Liver (tissue), 9 donors: ENCODE measurements around the gene ACP5. TPM values are rescaled to one million over a fixed set of nuclear protein-coding genes. Genes with fewer than 3 reads are reported as not detected.
"Not testable (repeated sequence)": the region's sequence is repeated elsewhere in the genome, so short reads cannot be mapped to it uniquely, and the experiment has no call there.

Experiments
- DNase-seq: peaks from one replicate; pipeline ENCODE4 v3.0.0-alpha.2; 2017; ENCODE audit warnings: low spot score
- H3K27ac ChIP-seq, 2 donors: one replicate each; pipeline ENCODE4 v1.7.0; 2013; ENCODE audit warnings: inconsistent platforms in 2 of 2, low read length in 2 of 2, control low read depth in 1 of 2, low read depth in 1 of 2, mild to moderate bottlenecking in 1 of 2
- H3K27me3 ChIP-seq, 4 donors: one replicate each; pipeline versions ENCODE4 v1.6.1 to v1.7.0; 2013; ENCODE audit warnings: low read length in 3 of 4, inconsistent platforms in 1 of 4, mild to moderate bottlenecking in 1 of 4, moderate library complexity in 1 of 4; ENCODE audit not compliant: control insufficient read depth in 4 of 4, insufficient read depth in 4 of 4
- H3K36me3 ChIP-seq, 4 donors: one replicate each; pipeline versions ENCODE4 v1.6.1 to v1.7.0; 2013; ENCODE audit warnings: low read length in 3 of 4, mild to moderate bottlenecking in 3 of 4, low read depth in 1 of 4, moderate library complexity in 1 of 4; ENCODE audit not compliant: control insufficient read depth in 4 of 4, insufficient read depth in 3 of 4
- H3K4me1 ChIP-seq, 4 donors: one replicate each; pipeline versions ENCODE4 v1.6.1 to v1.7.0; 2013; ENCODE audit warnings: low read length in 3 of 4, mild to moderate bottlenecking in 3 of 4, moderate library complexity in 1 of 4; ENCODE audit not compliant: control insufficient read depth in 4 of 4, insufficient read depth in 4 of 4
- H3K4me3 ChIP-seq, 3 donors: one replicate each; pipeline versions ENCODE4 v1.6.1 to v1.7.0; 2013; ENCODE audit warnings: low read length in 3 of 3, control low read depth in 1 of 3, low read depth in 1 of 3, mild to moderate bottlenecking in 1 of 3
- H3K9ac ChIP-seq, 2 donors: one replicate each; pipeline ENCODE4 v1.7.0; 2013; ENCODE audit warnings: low read length in 2 of 2, mild to moderate bottlenecking in 2 of 2, moderate library complexity in 2 of 2, control low read depth in 1 of 2, low read depth in 1 of 2
- H3K9me3 ChIP-seq, 4 donors: one replicate each; pipeline versions ENCODE4 v1.6.1 to v1.7.0; 2013; ENCODE audit warnings: low read length in 3 of 4; ENCODE audit not compliant: control insufficient read depth in 4 of 4
- ATF3 ChIP-seq: IDR thresholded peaks from 2 replicates; pipeline ENCODE4 v1.6.1; 2016; ENCODE audit warnings: antibody characterized with exemption
- EGR1 ChIP-seq, 2 donors: IDR thresholded peaks; 2 replicates each; pipeline ENCODE4 v1.6.1; 2016 to 2018; ENCODE audit warnings: antibody characterized with exemption in 2 of 2, low read depth in 2 of 2
- FOXA1 ChIP-seq: IDR thresholded peaks from 2 replicates; pipeline ENCODE4 v1.6.1; 2016; ENCODE audit warnings: antibody characterized with exemption
- FOXA2 ChIP-seq: IDR thresholded peaks from 2 replicates; pipeline ENCODE4 v1.6.1; 2016; ENCODE audit warnings: antibody characterized with exemption
- GABPA ChIP-seq, 2 donors: IDR thresholded peaks in 1 of 2; conservative IDR thresholded peaks in 1 of 2; 2 replicates each; pipeline ENCODE4 v1.6.1; 2016; ENCODE audit warnings: antibody characterized with exemption in 2 of 2, mild to moderate bottlenecking in 1 of 2, moderate library complexity in 1 of 2
- HNF4A ChIP-seq, 2 donors: conservative IDR thresholded peaks; 2 replicates each; pipeline ENCODE4 v1.6.1; 2016; ENCODE audit warnings: antibody characterized with exemption in 2 of 2, mild to moderate bottlenecking in 2 of 2
- HNF4G ChIP-seq: IDR thresholded peaks from 2 replicates; pipeline ENCODE4 v1.6.1; 2016; ENCODE audit warnings: antibody characterized with exemption
- JUND ChIP-seq, 2 donors: IDR thresholded peaks; 2 replicates each; pipeline ENCODE4 v1.6.1; 2016; ENCODE audit warnings: antibody characterized with exemption in 2 of 2
- MAX ChIP-seq: IDR thresholded peaks from 2 replicates; pipeline ENCODE4 v1.6.1; 2016; ENCODE audit warnings: antibody characterized with exemption
- NR2F2 ChIP-seq: IDR thresholded peaks from 2 replicates; pipeline ENCODE4 v1.6.1; 2016; ENCODE audit warnings: antibody characterized with exemption
- RAD21 ChIP-seq, 2 donors: IDR thresholded peaks; 2 replicates each; pipeline ENCODE4 v1.6.1; 2016; ENCODE audit warnings: antibody characterized with exemption in 2 of 2, mild to moderate bottlenecking in 2 of 2
- REST ChIP-seq: IDR thresholded peaks from 2 replicates; pipeline ENCODE4 v1.6.1; 2016; ENCODE audit warnings: antibody characterized with exemption, mild to moderate bottlenecking
- RXRA ChIP-seq, 2 donors: IDR thresholded peaks; 2 replicates each; pipeline ENCODE4 v1.6.1; 2017 to 2018; ENCODE audit warnings: antibody characterized with exemption in 2 of 2, mild to moderate bottlenecking in 1 of 2
- SP1 ChIP-seq: IDR thresholded peaks from 2 replicates; pipeline ENCODE4 v1.6.1; 2018; ENCODE audit warnings: antibody characterized with exemption, mild to moderate bottlenecking
- TAF1 ChIP-seq: conservative IDR thresholded peaks from 2 replicates; pipeline ENCODE4 v1.6.1; 2016; ENCODE audit warnings: antibody characterized with exemption, mild to moderate bottlenecking
- YY1 ChIP-seq: IDR thresholded peaks from 2 replicates; pipeline ENCODE4 v1.6.1; 2016; ENCODE audit warnings: antibody characterized with exemption, mild to moderate bottlenecking
- ZBTB33 ChIP-seq: IDR thresholded peaks from 2 replicates; pipeline ENCODE4 v1.6.1; 2016; ENCODE audit warnings: antibody characterized with exemption
- WGBS: extraction: QIAGEN DNeasy Blood & Tissue Kit; methylation state at CpG from one replicate; pipeline ENCODE4 v1.1.7; 2013; 5-methylcytosine and 5-hydroxymethylcytosine counted together
- polyA plus RNA-seq, 2 donors: library from polyadenylated mRNA; stranded (reverse) in 1 of 2; unstranded in 1 of 2; fragments of 200-250 nt in 1 of 2; fragments of >200 nt in 1 of 2; fragmentation: Nextera tagmentation in 1 of 2; extraction: Ambion mirVana in 1 of 2; gene quantifications; one replicate each; pipeline versions ENCODE4 v1.2.1 to v1.2.3, GENCODE V29; 2013 to 2015
- total RNA-seq, 2 donors: library from RNA; depleted of rRNA; stranded (reverse); fragments of >200 nt; gene quantifications; one replicate each; pipeline ENCODE4 v1.2.3, GENCODE V29; 2014
- donor health status: healthy.
- donor health status: healthy.
- donor health status: healthy.
- donor health status: healthy.
- donor health status: healthy.

The ACP5 gene
- total and polyA plus RNA-seq, 4 donors = 18.6 to 30.5 (median 23.8) TPM

- H3K27me3 ChIP-seq = no peaks in the 10 kb centered on the region
- DNase-seq = no peak
- H3K27ac ChIP-seq = peak overlapping the region; percentile 83
- TF ChIP-seq REST (peak; percentile 8), EGR1 (IDR thresholded peaks at IDR 0.05; ENCODE audit: low read depth in 2 of 2) (no peak), NR2F2 (no peak), SP1 (peak; percentile 78), GABPA (IDR thresholded peaks at IDR 0.05 in 1 of 2, conservative IDR thresholded peaks at IDR 0.05 in 1 of 2) (no peak), ATF3 (peak; percentile 61), TAF1 (no peak), YY1 (no peak), FOXA2 (no peak), FOXA1 (no peak), RAD21 (IDR thresholded peaks at IDR 0.05) (no peak), ZBTB33 (no peak), HNF4G (no peak), RXRA (IDR thresholded peaks at IDR 0.05) (no peak), HNF4A (conservative IDR thresholded peaks at IDR 0.05) (peak; percentile 60 to 74), JUND (IDR thresholded peaks at IDR 0.05) (peak; percentile 84 to 87), MAX (no peak)
- H3K4me1 ChIP-seq = peaks cover 1 to 11% (median 6%) of the 10 kb centered on the region in 4 donors
- WGBS = 21% methylated on average over 4 of the region's 4 CpGs
- H3K36me3 ChIP-seq = peaks cover 0 to 15% (median 13%) of the 10 kb centered on the region in 4 donors
- no peaks in the 10 kb centered on the region for H3K9me3 ChIP-seq
- H3K4me3 ChIP-seq = peak overlapping the region in 2 of 3 donors; percentile 9 to 67
- peak overlapping the region; percentile 66 for H3K9ac ChIP-seq
These were observed 46.6 kb upstream of the ACP5 start for GRCh38 chr19:11624069-11624463.

GRCh38 chr19:11622401-11622800 is 45.0 kb upstream of the ACP5 start:
- H3K9ac ChIP-seq, H3K27me3 ChIP-seq, H3K4me3 ChIP-seq, DNase-seq, H3K27ac ChIP-seq: not testable (repeated sequence)
- Histone ChIP-seq H3K36me3 (peaks cover 2 to 29% (median 28%) of the 10 kb centered on the region in 4 donors), H3K4me1 (peaks cover 1 to 11% (median 6%) of the 10 kb centered on the region in 4 donors), H3K9me3 (peaks cover 6 to 11% (median 10%) of the 10 kb centered on the region in 4 donors)
- WGBS = 57% methylated on average over 3 of the region's 3 CpGs
